Muscle of leg (tissue), 11 donors: ENCODE data around the gene TUBGCP2. TPM values are rescaled to one million over a fixed set of nuclear protein-coding genes. Genes with fewer than 3 reads are reported as not detected.
A peak's percentile ranks its signal among the peaks of the same experiment; 100 is the strongest.

Source experiments
- DNase-seq: peaks from one replicate; pipeline ENCODE4 v3.0.0; 2013
- H3K27ac ChIP-seq: one replicate; pipeline ENCODE4 v1.5.1; 2013; ENCODE audit warnings: mild to moderate bottlenecking, low read length, control low read depth
- H3K27me3 ChIP-seq: one replicate; pipeline ENCODE4 v1.6.1; 2013; ENCODE audit warnings: low read length; ENCODE audit not compliant: control insufficient read depth, insufficient read depth
- H3K36me3 ChIP-seq: one replicate; pipeline ENCODE4 v1.6.1; 2013; ENCODE audit warnings: low read length; ENCODE audit not compliant: control insufficient read depth, insufficient read depth
- H3K4me1 ChIP-seq: one replicate; pipeline ENCODE4 v1.6.1; 2013; ENCODE audit warnings: low read length; ENCODE audit not compliant: control insufficient read depth, insufficient read depth
- H3K4me3 ChIP-seq: one replicate; pipeline ENCODE4 v1.5.1; 2013; ENCODE audit warnings: low read length, control low read depth
- H3K9me3 ChIP-seq: replicated peaks from 2 replicates; pipeline ENCODE4 v1.6.1; 2013; ENCODE audit warnings: low read depth, low read length; ENCODE audit not compliant: control insufficient read depth
- WGBS: methylation state at CpG from one replicate; pipeline ENCODE4 v1.1.5; 2013; ENCODE audit warnings: missing lambda C conversion rate; ENCODE audit not compliant: insufficient coverage; 5-methylcytosine and 5-hydroxymethylcytosine counted together
- polyA plus RNA-seq, 8 donors: library from polyadenylated mRNA; unstranded; fragments of 120-200 nt; gene quantifications; one replicate each; pipeline versions ENCODE4 v1.2.1 to v1.2.3, GENCODE V29; 2013; ENCODE audit warnings: inconsistent platforms in 1 of 8, low replicate concordance in 1 of 8; ENCODE audit not compliant: insufficient read length in 8 of 8, insufficient read depth in 1 of 8
- total RNA-seq: library from RNA; stranded (reverse); fragments of 120-200 nt; gene quantifications from one replicate; pipeline ENCODE4 v1.2.4, GENCODE V29; 2013

The TUBGCP2 gene
- total and polyA plus RNA-seq, 9 donors = 33.6 to 51.2 (median 39.7) TPM

DNA sequence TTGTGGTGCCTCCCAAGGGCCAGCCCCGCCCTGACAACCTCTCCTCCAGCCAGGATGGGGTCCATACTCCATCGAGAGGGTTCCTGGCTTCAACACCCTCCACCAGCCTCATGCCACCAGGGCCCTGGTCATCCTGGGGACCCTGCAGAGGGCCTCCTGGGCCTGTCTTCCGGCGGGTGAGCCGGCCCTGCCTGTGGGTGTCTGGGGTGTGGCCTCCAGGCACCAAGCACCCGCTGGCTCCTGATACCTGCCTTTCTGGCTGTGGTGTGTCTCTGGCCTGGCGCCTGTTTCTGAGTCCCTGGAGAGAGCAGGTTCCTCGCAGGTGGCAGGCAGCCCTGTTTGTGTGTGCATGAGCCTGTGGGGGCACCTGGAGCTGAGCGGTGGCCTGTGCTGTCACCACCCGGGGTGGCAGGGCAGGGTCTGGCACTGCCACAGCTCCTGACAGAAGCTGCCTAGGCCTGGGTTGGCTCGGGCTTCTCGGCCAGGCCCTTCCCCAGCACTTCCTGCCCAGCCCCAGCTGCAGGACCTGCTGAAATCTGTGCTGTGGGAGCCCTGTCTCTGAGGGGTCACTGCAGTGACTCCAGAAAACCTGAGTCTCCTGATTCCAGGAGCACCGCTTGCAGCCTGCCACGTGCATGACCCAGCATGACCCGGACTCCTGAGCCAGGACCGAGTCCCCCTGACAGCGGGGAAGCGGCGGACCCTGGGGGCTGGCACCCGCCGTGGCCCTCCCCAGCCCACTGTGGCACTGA lies 50.4 kb downstream of the TUBGCP2 start:
- Histone ChIP-seq H3K27ac (no peak overlapping the region), H3K36me3 (no peaks in the 10 kb centered on the region), H3K4me3 (no peak overlapping the region), H3K9me3 (no peaks in the 10 kb centered on the region), H3K27me3 (peaks cover 23% of the 10 kb centered on the region), H3K4me1 (peaks cover 46% of the 10 kb centered on the region)
- 62% methylated on average over 19 of the region's 21 CpGs for WGBS
- DNase-seq = no peak

- Histone ChIP-seq H3K9me3 (no peaks in the 10 kb centered on the region), H3K4me1 (peaks cover 44% of the 10 kb centered on the region), H3K27me3 (peaks cover 17% of the 10 kb centered on the region), H3K27ac (no peak overlapping the region), H3K36me3 (no peaks in the 10 kb centered on the region), H3K4me3 (no peak overlapping the region)
- 2% methylated on average over 26 of the region's 27 CpGs for WGBS
- DNase-seq = peak; percentile 44
Observed at GRCh38 chr10:133257489-133258065, 51.1 kb downstream of the TUBGCP2 start.

- no peak overlapping the region for H3K4me3 ChIP-seq
- H3K9me3 ChIP-seq = no peaks in the 10 kb centered on the region
- 88% methylated on average over 14 of the region's 15 CpGs for WGBS
- H3K4me1 ChIP-seq = peaks cover 34% of the 10 kb centered on the region
- no peak for DNase-seq
- H3K27ac ChIP-seq = no peak overlapping the region
- H3K36me3 ChIP-seq = no peaks in the 10 kb centered on the region
- H3K27me3 ChIP-seq = peaks cover 19% of the 10 kb centered on the region
Observed at GRCh38 chr10:133255323-133255722, 53.3 kb downstream of the TUBGCP2 start.

DNA sequence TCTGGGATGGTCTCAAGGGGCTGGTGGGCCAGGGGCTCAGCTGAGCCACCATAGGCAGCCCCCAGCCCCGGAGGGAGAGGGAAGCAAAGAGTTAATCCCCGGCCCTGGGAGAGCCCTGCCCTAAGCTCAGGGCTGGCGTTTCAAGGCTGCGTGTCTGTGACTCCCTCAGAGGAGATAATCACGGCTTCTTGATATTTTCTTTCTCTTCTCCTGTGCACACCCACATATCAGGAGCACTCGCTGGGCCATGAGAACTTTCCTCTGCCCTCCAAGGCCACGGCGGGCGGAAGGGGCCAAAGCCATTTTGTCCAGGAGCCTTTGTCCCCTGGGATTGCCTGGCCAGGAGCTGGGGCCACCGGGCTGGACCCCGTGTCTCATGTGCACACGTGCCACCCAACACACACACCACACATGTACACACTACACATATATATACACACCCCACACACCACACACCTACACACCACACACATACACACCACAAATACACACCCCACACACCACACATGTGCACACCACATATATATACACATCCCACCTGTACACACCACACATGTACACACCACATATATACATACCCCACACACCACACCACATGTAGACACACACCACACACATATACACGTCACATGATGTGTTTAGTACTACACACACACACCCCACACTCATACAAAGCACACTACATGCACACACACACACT lies 54.1 kb downstream of the TUBGCP2 start:
- Histone ChIP-seq H3K27ac (no peak overlapping the region), H3K36me3 (no peaks in the 10 kb centered on the region), H3K4me3 (no peak overlapping the region), H3K9me3 (no peaks in the 10 kb centered on the region), H3K27me3 (peaks cover 21% of the 10 kb centered on the region), H3K4me1 (peaks cover 33% of the 10 kb centered on the region)
- 55% methylated on average over 11 of the region's 13 CpGs for WGBS
- DNase-seq = no peak

- Histone ChIP-seq H3K27me3 (peaks cover 28% of the 10 kb centered on the region), H3K36me3 (no peaks in the 10 kb centered on the region), H3K9me3 (no peaks in the 10 kb centered on the region), H3K27ac (no peak overlapping the region), H3K4me3 (no peak overlapping the region), H3K4me1 (peaks cover 22% of the 10 kb centered on the region)
- 71% methylated on average over 10 of the region's 22 CpGs for WGBS
- no peak for DNase-seq
Observed at GRCh38 chr10:133253361-133253955, 55.2 kb downstream of the TUBGCP2 start.

DNA sequence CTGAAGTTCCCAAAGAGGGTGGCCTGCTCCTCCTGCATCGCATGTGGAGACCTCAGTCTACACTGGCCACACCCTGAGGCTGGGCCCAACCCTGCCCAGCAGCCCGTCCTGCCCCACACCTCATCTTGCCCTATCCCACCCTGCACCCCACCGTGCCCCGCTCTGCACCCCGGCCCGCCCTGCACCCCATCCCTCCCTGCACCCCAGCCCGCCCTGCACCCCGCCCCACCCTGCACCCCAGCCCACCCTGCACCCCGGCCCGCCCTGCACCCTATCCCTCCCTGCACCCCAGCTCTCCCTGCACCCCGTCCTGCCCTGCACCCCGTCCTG lies 56.5 kb downstream of the TUBGCP2 start:
- H3K27me3 ChIP-seq = peaks cover 23% of the 10 kb centered on the region
- no peak overlapping the region for H3K4me3 ChIP-seq
- no peaks in the 10 kb centered on the region for H3K36me3 ChIP-seq
- H3K4me1 ChIP-seq = peaks cover 11% of the 10 kb centered on the region
- DNase-seq = no peak
- no peaks in the 10 kb centered on the region for H3K9me3 ChIP-seq
- no peak overlapping the region for H3K27ac ChIP-seq
- 45% methylated on average over 3 of the region's 12 CpGs for WGBS

DNA sequence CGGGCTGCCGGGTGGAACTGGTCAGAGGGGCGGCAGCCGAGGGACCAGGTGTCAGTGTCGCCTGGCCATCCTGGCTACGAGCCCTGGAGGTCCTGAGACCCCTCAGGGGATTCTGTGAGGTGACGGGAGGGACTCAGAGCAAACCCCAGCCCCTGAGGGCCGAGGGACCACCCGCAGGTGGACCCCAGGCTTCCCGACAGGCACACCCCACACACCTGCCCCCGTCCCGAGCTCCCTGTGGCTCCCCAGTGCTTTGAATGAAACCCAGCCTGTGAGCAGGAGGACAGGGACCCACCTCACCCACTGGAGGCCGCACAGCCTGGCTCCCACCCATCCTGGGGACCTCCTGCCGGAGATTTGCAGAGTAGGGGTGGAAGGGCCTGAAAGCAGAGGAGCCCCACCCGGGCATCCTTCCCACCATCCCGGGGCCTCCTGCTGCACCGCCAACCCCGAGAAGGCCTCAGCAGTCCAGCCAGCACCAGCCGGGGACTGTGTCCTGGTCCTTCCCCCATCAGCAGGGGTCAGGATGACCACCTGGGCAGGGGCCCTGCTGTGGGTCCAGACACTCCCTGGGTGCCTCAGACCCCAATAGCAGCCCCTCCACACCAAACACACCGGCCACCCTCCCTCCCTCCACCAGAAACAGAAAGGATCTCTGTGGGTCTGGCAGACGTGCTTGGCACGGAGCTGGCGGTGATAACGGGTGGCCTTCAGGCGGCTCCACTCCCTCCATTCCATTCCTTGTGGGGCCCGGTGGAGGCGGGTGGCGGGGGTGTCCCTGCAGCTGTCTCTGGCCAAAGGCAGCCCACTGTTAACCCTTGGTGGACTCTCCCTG lies 57.1 kb downstream of the TUBGCP2 start:
- H3K36me3 ChIP-seq = no peaks in the 10 kb centered on the region
- H3K4me3 ChIP-seq = no peak overlapping the region
- no peak for DNase-seq
- 41% methylated on average over 15 of the region's 28 CpGs for WGBS
- no peaks in the 10 kb centered on the region for H3K9me3 ChIP-seq
- peaks cover 22% of the 10 kb centered on the region for H3K27me3 ChIP-seq
- no peak overlapping the region for H3K27ac ChIP-seq
- peaks cover 10% of the 10 kb centered on the region for H3K4me1 ChIP-seq

GRCh38 chr10:133249975-133250754 lies 58.5 kb downstream of the TUBGCP2 start:
- H3K36me3 ChIP-seq = no peaks in the 10 kb centered on the region
- no peak overlapping the region for H3K27ac ChIP-seq
- peaks cover 37% of the 10 kb centered on the region for H3K27me3 ChIP-seq
- no peaks in the 10 kb centered on the region for H3K9me3 ChIP-seq
- no peak for DNase-seq
- peaks cover 13% of the 10 kb centered on the region for H3K4me1 ChIP-seq
- no peak overlapping the region for H3K4me3 ChIP-seq
- WGBS = 56% methylated on average over 4 of the region's 11 CpGs

GRCh38 chr10:133249094-133249780 lies 59.4 kb downstream of the TUBGCP2 start:
- Histone ChIP-seq H3K27ac (no peak overlapping the region), H3K36me3 (no peaks in the 10 kb centered on the region), H3K9me3 (no peaks in the 10 kb centered on the region), H3K4me3 (no peak overlapping the region), H3K27me3 (peaks cover 45% of the 10 kb centered on the region), H3K4me1 (peaks cover 10% of the 10 kb centered on the region)
- DNase-seq = no peak
- WGBS = 28% methylated on average over 6 of the region's 21 CpGs
